ELF-1 (cell line): Measurements from ENCODE around the gene HSD17B3.
"Not testable (repeated sequence)": the region's sequence is repeated elsewhere in the genome, so short reads cannot be mapped to it uniquely, and the experiment has no call there.

ENCODE experiments used
- DNase-seq: peaks from one replicate; pipeline ENCODE4 v3.0.0-alpha.2; 2016; ENCODE audit warnings: low read depth, low spot score

HSD17B3 gene

DNA sequence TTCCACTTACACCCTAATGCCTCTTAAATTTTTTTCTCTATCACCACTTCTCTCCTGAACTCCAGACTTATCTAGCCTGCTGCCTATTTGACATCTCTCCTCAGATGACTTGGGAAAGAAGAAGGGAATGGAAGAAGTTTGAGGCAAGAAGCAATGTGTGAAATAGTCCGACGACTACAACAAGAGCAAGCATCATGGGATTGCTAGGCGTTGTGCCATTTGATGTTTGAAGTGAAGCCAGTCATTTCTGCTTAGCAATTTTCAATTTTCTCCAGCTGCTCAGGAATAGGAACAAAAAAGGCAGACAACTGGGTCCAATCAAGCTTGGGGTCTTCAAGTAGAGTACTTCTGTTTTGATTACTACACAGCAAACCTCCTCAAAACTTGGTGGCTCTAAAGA lies 106.4 kb downstream of the HSD17B3 start:
- no peak for DNase-seq

DNA sequence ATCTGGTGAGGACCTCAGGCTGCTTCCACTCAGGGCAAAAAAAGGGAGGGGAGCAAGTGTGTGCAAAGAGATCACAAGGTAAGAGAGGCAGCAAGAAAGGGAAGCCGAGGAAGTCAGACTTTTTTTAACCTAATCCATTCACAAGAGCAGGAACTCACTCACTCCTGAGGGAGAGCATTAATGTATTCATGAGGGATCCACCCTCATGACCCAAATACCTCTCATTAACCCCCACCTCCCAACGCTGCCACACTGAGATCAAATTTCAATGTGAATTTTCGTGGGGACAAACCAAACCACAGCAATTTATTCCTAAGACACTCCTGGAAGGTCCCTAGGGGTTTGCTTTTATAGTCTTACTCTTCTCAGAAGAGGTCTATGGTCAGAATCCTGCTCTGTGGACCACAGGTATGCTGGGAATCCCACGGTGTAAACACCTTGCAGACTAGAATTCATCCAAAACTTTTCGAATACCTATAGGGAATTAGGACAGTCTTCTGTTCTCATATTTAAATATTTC lies 108.7 kb downstream of the HSD17B3 start:
- no peak for DNase-seq

DNA sequence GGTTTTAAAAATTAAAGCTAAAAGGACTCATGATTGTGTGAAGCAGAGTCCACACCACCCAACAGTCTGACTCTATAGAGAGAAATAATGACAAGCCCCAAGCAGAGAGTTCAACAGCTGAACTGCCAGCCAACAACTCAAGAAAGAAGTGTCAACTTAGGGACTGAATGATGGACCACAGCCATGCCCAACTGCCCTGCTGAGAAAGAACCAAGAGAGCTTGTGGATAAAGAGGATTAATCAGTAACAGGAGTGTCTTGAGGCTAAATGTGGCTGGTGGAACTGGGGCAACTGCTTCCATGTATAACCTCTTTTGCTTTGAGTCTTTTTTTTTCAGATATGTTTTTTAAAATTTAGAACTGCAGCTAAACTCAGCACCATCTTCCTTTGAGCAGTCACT lies 109.3 kb downstream of the HSD17B3 start:
- no peak for DNase-seq

DNA sequence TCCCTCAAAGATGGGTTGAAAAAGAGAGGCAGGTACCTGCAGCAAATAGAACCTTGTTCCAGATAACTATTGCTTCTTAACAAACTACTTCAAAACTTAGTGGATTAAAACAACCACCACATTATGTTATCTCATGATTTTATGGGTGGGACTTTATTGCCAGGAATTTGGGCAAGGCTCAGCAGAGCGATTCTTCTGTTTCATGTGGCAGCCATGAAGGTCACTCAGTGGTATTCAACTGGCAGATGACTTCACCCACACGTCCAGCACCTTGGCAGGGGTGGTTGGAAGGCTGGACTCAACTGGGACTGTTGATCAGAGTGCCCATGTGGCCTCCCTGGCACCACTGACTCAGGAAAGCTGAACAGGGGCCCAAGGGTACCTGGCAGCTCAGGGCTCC lies 112.0 kb downstream of the HSD17B3 start:
- DNase-seq, result no peak

DNA sequence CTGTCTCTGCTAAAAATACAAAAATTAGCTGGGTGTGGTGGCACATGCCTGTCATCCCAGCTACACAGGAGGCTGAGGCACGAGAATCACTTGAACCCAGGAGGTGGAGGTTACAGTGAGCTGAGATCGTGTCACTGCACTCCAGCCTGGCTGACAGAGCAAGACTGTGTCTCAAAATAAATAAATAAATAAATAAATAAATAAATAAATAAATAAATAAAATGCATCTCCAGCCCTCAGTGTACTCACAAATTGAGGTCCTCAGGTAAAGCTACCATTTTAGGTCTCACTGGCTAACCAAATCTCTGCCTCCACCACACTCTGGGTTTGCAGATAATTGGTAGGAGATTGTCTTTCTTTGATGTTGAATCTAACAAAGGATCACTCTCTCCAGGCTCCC lies 112.4 kb downstream of the HSD17B3 start:
- DNase-seq, result not testable (repeated sequence)

DNA sequence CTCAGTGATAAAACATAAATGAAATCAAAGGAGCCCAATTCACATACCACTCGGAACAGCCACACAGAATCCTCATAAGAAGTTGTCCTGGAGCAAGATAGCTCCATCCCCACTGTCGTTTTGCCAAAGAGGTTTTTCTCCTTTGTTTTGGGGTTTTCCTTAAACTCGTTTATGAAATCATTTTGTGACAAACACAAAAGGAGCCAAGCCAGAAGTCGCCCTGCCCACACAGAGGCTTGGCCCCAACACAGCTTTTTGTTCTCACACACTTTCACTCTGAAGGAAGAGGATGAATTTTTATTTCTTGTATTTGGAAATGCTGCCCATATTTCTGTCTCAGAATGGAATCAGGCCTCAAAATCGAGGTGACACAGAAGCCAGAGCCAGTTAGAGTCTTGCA lies 113.4 kb downstream of the HSD17B3 start:
- DNase-seq, result no peak

DNA sequence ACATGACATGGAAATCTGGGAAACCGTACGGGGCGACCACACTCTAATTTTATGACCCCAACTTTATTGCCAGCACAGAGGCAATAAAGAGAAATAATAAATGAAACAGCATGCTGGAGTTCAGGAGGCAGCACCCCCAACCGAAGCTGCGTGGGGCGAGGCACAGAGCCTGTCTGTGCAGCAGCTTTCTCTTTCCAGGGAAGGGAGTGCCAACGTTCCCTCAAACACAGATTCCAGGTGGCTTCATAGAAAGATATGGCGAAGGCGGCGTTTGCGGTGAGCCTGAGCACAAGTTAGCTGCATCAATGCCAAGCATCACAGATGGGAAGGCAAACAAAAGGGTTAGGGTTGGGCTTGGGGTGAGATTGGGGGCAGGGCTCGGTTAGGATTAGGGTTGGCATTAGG lies 114.8 kb downstream of the HSD17B3 start:
- no peak for DNase-seq

DNA sequence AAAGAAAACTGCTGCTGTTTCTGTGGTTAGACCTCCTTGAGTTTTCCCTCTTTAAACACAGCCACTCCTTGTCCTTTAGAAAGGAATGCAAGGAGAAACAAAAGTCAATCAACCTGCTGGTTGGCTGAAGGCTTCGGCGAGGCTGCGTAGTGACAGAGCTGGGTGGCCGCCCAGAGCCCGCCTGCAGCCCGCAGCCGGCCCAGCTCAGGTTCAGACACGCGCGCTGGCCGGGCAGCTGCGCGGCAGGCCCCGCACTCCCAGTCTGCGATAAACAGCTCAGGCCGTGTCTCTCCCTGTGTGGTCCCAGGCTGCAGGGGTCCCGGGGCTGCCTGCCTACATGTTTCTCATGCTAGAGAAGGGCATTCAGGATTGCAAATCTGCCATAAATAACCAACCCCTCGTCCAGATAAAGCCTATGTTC lies 115.4 kb downstream of the HSD17B3 start:
- peak; percentile 92 for DNase-seq

DNA sequence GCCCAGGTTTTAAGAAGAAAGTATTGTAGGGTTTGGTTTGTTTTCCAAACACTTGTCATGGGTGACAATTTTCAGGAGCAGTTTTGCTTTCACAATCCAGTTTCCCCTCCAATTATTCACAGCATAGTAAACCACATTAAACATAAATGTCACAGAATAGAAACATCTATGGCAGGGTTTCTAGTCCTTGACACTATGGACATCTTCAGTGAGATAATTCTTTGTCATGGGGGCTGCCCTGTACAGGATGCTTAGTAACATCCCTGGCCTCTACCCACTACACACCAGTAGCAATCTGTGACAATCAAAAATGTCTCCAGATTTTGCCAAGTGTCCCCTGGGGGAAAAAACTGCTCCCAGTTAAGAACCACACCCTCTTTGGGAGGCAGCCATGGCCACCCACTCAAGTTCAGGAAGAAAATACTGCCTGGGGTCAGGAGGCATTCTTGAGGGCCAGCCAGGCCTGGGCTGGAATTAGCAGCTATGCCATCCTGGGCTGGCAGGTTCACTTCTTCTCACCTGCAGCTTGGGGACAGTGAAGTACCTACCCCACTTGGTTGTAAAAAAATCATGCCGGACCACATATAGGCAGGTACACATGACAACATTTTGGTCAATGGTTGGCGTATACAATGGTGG lies 116.3 kb downstream of the HSD17B3 start:
- DNase-seq, result no peak
